ENCODE data around the gene MSH6.

DNA sequence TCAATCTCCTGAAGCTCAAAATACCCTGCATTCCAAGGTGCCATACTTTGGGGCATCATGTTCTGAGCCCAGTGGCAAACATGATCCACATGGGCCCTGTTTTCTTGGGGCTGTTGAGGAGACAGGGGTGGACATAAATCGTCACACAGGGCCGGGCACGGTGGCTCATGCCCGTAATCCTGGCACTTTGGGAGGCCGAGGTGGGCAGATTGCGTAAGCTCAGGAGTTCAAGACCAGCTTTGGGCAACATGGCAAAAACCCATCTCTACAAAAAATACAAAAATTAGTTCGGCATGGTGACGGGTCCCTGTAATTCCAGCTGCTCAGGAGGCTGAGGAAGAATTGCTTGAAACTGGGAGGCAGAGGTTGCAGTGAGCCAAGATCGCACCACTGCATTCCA is 13.6 kb upstream of the MSH6 start:
- TF ChIP-seq YEATS4 (CRISPR knock-in tag; IDR thresholded peaks at IDR 0.05; ENCODE audit: borderline replicate concordance) (no peak), ZNF747 (CRISPR knock-in tag; IDR thresholded peaks at IDR 0.05; ENCODE audit: borderline replicate concordance) (no peak), ZSCAN30 (CRISPR knock-in tag; IDR thresholded peaks at IDR 0.05) (no peak), ZKSCAN1 (IDR thresholded peaks at IDR 0.05; ENCODE audit: low read length) (no peak)
- TF ChIP-seq, protein P1, sequence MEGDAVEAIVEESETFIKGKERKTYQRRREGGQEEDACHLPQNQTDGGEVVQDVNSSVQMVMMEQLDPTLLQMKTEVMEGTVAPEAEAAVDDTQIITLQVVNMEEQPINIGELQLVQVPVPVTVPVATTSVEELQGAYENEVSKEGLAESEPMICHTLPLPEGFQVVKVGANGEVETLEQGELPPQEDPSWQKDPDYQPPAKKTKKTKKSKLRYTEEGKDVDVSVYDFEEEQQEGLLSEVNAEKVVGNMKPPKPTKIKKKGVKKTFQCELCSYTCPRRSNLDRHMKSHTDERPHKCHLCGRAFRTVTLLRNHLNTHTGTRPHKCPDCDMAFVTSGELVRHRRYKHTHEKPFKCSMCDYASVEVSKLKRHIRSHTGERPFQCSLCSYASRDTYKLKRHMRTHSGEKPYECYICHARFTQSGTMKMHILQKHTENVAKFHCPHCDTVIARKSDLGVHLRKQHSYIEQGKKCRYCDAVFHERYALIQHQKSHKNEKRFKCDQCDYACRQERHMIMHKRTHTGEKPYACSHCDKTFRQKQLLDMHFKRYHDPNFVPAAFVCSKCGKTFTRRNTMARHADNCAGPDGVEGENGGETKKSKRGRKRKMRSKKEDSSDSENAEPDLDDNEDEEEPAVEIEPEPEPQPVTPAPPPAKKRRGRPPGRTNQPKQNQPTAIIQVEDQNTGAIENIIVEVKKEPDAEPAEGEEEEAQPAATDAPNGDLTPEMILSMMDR (CRISPR knock-in tag; IDR thresholded peaks at IDR 0.05), result no peak
